Measurements from ENCODE around the gene S100A7. TPM values are rescaled to one million over a fixed set of nuclear protein-coding genes. Genes with fewer than 3 reads are reported as not detected.

S100A7 gene
- total RNA-seq, 1 donor from 2014 or later: not detected

DNA sequence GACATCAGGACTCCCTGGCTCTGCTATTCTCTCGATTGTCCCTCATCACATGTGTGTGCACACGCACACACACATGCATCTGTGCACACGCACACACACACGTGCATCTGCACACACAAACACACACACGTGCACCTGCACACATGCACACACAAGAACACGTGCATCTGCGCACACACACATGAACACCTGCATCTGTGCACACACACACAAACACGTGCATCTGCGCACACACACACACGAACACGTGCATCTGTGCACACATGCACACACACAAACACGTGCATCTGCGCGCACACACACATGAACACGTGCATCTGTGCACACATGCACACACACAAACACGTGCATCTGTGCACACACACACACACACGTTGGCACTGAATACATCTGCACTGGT, 29.4 kb downstream of the S100A7 start:
- no peaks in the 10 kb centered on the region for H3K4me1 Mint-ChIP-seq (ENCODE audit: low read depth)
- no peaks in the 10 kb centered on the region for H3K9me3 Mint-ChIP-seq (ENCODE audit: low read depth)
- no peak for DNase-seq (ENCODE audit: low spot score)
- TF ChIP-seq, protein P1, sequence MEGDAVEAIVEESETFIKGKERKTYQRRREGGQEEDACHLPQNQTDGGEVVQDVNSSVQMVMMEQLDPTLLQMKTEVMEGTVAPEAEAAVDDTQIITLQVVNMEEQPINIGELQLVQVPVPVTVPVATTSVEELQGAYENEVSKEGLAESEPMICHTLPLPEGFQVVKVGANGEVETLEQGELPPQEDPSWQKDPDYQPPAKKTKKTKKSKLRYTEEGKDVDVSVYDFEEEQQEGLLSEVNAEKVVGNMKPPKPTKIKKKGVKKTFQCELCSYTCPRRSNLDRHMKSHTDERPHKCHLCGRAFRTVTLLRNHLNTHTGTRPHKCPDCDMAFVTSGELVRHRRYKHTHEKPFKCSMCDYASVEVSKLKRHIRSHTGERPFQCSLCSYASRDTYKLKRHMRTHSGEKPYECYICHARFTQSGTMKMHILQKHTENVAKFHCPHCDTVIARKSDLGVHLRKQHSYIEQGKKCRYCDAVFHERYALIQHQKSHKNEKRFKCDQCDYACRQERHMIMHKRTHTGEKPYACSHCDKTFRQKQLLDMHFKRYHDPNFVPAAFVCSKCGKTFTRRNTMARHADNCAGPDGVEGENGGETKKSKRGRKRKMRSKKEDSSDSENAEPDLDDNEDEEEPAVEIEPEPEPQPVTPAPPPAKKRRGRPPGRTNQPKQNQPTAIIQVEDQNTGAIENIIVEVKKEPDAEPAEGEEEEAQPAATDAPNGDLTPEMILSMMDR (IDR thresholded peaks at IDR 0.05): no peak
- H3K36me3 Mint-ChIP-seq (ENCODE audit: low read depth): no peaks in the 10 kb centered on the region
- H3K4me3 Mint-ChIP-seq (ENCODE audit: unreplicated experiment): no peak overlapping the region
- H3K27me3 Mint-ChIP-seq (ENCODE audit: low read depth): peaks cover 21% of the 10 kb centered on the region
- no peak overlapping the region for H3K27ac Mint-ChIP-seq (ENCODE audit: unreplicated experiment)

DNA sequence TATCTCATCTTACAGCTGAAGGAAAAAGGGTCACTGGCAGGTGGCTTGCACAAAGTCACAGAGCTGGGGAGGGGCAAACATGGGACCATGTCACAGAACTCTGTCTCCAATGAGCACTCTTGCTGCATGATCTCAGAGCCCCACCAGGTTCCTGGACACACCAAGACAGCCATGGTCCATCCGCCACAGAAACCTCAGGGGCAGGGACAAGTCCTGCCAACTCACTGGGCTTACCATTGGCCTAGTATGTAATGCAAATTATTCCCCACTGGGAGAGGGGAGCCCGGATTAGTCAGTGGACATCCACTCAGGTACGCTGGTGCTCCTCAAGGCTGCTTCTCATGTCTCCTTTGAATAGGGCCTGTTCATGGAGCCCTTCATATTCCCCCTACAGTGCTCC, 29.9 kb downstream of the S100A7 start:
- H3K36me3 Mint-ChIP-seq (ENCODE audit: low read depth): no peaks in the 10 kb centered on the region
- H3K4me3 Mint-ChIP-seq (ENCODE audit: unreplicated experiment): no peak overlapping the region
- no peaks in the 10 kb centered on the region for H3K9me3 Mint-ChIP-seq (ENCODE audit: low read depth)
- H3K27ac Mint-ChIP-seq (ENCODE audit: unreplicated experiment): no peak overlapping the region
- TF ChIP-seq, protein P1 (IDR thresholded peaks at IDR 0.05): no peak
- peaks cover 23% of the 10 kb centered on the region for H3K27me3 Mint-ChIP-seq (ENCODE audit: low read depth)
- no peaks in the 10 kb centered on the region for H3K4me1 Mint-ChIP-seq (ENCODE audit: low read depth)
- no peak for DNase-seq (ENCODE audit: low spot score)

DNA sequence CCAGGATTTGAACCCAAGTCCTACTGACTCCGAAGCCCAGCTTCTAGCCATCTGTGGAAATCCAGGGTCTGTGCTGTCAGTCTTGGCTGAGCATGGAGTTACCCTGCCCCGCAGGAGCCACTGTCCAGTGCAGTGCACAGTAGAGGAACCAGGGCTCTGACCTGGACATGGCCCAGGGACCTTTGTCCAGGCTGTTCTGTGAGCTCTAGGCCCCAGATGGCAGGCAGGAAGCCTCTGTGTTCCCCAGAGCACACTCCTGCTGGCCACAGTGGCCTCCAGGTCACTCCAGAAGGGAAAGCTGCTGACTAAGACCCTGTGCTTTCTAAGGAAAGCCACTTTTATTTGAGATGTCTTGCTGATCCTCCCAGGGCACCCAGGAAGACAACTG, 30.3 kb downstream of the S100A7 start:
- TF ChIP-seq, protein P1 (IDR thresholded peaks at IDR 0.05): no peak
- Mint-ChIP-seq H3K4me3 (ENCODE audit: unreplicated experiment) (no peak overlapping the region), H3K27me3 (ENCODE audit: low read depth) (peaks cover 24% of the 10 kb centered on the region), H3K9me3 (ENCODE audit: low read depth) (no peaks in the 10 kb centered on the region), H3K36me3 (ENCODE audit: low read depth) (no peaks in the 10 kb centered on the region), H3K27ac (ENCODE audit: unreplicated experiment) (no peak overlapping the region), H3K4me1 (ENCODE audit: low read depth) (no peaks in the 10 kb centered on the region)
- DNase-seq (ENCODE audit: low spot score): no peak

DNA sequence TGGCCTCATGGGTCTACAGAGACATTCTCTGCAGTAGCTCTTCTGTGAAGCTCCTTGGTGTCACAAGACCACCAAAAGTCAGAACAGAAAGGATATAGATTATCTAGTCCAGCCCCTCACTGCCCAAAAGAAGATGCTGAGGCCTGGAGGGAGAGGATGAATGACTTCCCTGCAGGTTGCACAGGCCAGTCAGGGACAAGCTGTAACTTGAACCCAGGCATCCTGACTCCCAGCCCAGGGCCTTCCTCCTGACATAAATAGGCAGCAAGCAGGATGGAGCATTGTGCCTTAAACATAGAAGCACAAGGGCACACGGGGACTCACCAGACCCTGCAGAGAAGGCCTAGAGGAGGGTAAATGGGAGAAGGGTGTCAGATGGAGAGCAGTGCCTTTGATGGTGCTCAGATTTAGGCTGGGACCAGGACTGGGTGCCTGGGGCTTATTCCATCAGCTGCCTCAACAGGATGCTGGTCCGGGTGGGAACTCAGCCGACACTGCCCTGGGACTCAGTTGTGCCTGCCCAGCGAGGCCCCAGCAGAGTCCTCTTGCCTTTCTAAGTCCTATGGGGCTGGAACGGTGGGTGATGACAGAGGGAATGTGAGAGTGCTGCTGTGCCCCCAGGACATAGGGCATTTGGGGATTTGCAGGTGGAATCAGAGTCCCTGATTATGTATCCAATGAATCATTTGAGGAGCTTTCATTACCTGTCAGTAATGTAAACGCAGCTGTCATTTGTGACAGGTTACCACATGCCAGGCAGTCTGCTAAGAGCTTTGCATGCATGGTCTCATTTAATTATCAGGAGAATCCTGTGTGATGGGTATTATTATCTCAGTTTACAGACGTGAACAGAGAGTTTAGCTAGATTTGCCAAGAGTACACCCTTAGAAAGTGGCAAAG, 30.9 kb downstream of the S100A7 start:
- H3K27me3 Mint-ChIP-seq (ENCODE audit: low read depth): peaks cover 24% of the 10 kb centered on the region
- no peaks in the 10 kb centered on the region for H3K9me3 Mint-ChIP-seq (ENCODE audit: low read depth)
- H3K36me3 Mint-ChIP-seq (ENCODE audit: low read depth): no peaks in the 10 kb centered on the region
- no peak overlapping the region for H3K27ac Mint-ChIP-seq (ENCODE audit: unreplicated experiment)
- DNase-seq (ENCODE audit: low spot score): no peak
- no peaks in the 10 kb centered on the region for H3K4me1 Mint-ChIP-seq (ENCODE audit: low read depth)
- no peak overlapping the region for H3K4me3 Mint-ChIP-seq (ENCODE audit: unreplicated experiment)
- TF ChIP-seq, protein P1 (IDR thresholded peaks at IDR 0.05): no peak

DNA sequence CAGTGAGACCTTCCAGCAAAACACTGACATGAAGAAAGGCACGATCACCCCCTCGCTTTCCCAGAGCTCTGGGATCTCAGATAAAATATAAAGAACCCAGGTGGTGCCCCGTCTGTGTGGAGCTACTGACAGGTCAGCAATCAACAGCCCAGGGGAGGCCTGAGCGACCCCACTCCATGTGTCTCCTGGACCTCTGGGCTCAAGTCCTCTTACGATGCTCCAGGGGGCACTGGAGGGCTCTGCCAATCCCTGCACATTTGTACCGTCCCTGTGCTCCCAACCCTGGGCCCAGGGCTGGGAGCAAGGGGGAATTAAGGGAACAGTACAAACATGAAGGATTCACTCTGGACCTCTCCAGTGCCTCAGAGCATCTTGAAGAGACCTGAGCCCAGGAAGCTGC, 31.7 kb downstream of the S100A7 start:
- DNase-seq (ENCODE audit: low spot score): no peak
- H3K4me3 Mint-ChIP-seq (ENCODE audit: unreplicated experiment): no peak overlapping the region
- no peaks in the 10 kb centered on the region for H3K4me1 Mint-ChIP-seq (ENCODE audit: low read depth)
- TF ChIP-seq, protein P1 (IDR thresholded peaks at IDR 0.05): no peak
- no peaks in the 10 kb centered on the region for H3K36me3 Mint-ChIP-seq (ENCODE audit: low read depth)
- H3K27me3 Mint-ChIP-seq (ENCODE audit: low read depth): peaks cover 23% of the 10 kb centered on the region
- H3K9me3 Mint-ChIP-seq (ENCODE audit: low read depth): no peaks in the 10 kb centered on the region
- no peak overlapping the region for H3K27ac Mint-ChIP-seq (ENCODE audit: unreplicated experiment)
